NB4 (cell line): Measurements from ENCODE around the gene CCDC57.

Experiments used
- DNase-seq: peaks from one replicate; pipeline ENCODE4 v3.0.0; 2010; ENCODE audit warnings: low read depth
- H3K4me3 ChIP-seq: one replicate; pipeline ENCODE4 v1.5.1; 2011; ENCODE audit warnings: mild to moderate bottlenecking, low read depth, low read length, moderate library complexity
- CTCF ChIP-seq: IDR thresholded peaks from one replicate; pipeline ENCODE4 v1.5.1; 2012; ENCODE audit warnings: low read depth, low read length
- MAX ChIP-seq: IDR thresholded peaks from 2 replicates; pipeline ENCODE4 v1.6.1; 2011; ENCODE audit warnings: low read depth, low read length
- MYC ChIP-seq: IDR thresholded peaks from 2 replicates; pipeline ENCODE4 v1.6.1; 2011; ENCODE audit warnings: low read depth, low read length
- POLR2A ChIP-seq: IDR thresholded peaks from 2 replicates; pipeline ENCODE4 v1.6.1; 2011; ENCODE audit warnings: mild to moderate bottlenecking; ENCODE audit not compliant: insufficient read length; ENCODE audit errors: extremely low read depth

Gene CCDC57

GRCh38 chr17:82101767-82102679 lies 110.6 kb downstream of the CCDC57 start:
- H3K4me3 ChIP-seq = no peak overlapping the region
- peak; percentile 89 for DNase-seq
- TF ChIP-seq POLR2A = no peak
- TF ChIP-seq CTCF = no peak
- peak; percentile 67 for TF ChIP-seq MYC
- peak; percentile 85 for TF ChIP-seq MAX

GRCh38 chr17:82101301-82101715 lies 111.3 kb downstream of the CCDC57 start:
- DNase-seq = peak; percentile 66

GRCh38 chr17:82100502-82101298 lies 111.9 kb downstream of the CCDC57 start:
- no peak overlapping the region for H3K4me3 ChIP-seq
- DNase-seq = peak; percentile 24
- TF ChIP-seq CTCF = no peak
- TF ChIP-seq MYC = no peak
- no peak for TF ChIP-seq MAX
- TF ChIP-seq POLR2A = no peak

More at GRCh38 chr17:82101301-82101715, 111.3 kb downstream of the CCDC57 start:
- TF ChIP-seq POLR2A = no peak
- TF ChIP-seq MAX = no peak
- 0 out of 2 replicates have a peak, but pooled peaks have one; percentile 41 for TF ChIP-seq MYC
- no peak overlapping the region for H3K4me3 ChIP-seq

GRCh38 chr17:82098939-82099763 lies 113.5 kb downstream of the CCDC57 start:
- TF ChIP-seq MYC (peak; percentile 87), POLR2A (peak; percentile 15), CTCF (no peak), MAX (peak; percentile 84)
- peak overlapping the region; percentile 49 for H3K4me3 ChIP-seq
- DNase-seq = peak; percentile 64

- TF ChIP-seq CTCF (no peak), MAX (peak; percentile 75), POLR2A (peak; percentile 79), MYC (peak; percentile 63)
- peak within 1 kb of the TSS; percentile 86 for H3K4me3 ChIP-seq
Measured at GRCh38 chr17:82098169-82098938, 114.3 kb downstream of the CCDC57 start, which contains the start of gene FASN. TSS of gene FASN (minus strand) at chr17:82098236. CDS start at chr17:82096445, 1,791 bp downstream.

More at GRCh38 chr17:82098169-82098938, 114.3 kb downstream of the CCDC57 start, which contains the start of gene FASN:
- DNase-seq = peak; percentile 96
